Fibroblast of mammary gland (primary cell): ENCODE results near the gene SREBF1.
A peak's percentile ranks its signal among the peaks of the same experiment; 100 is the strongest.
"Not testable (repeated sequence)": the region's sequence is repeated elsewhere in the genome, so short reads cannot be mapped to it uniquely, and the experiment has no call there.

Experiments
- DNase-seq: peaks from one replicate; pipeline ENCODE4 v3.0.0-alpha.2; 2010; ENCODE audit warnings: low read depth
- H3K4me3 ChIP-seq: 2 replicates; pipeline ENCODE4 v1.5.1; 2011; ENCODE audit warnings: low read depth, mild to moderate bottlenecking, low read length, moderate library complexity; ENCODE audit not compliant: control insufficient read depth
- CTCF ChIP-seq: conservative IDR thresholded peaks from 2 replicates; pipeline ENCODE4 v1.5.1; 2011; ENCODE audit warnings: low read depth, low read length, inconsistent platforms; ENCODE audit not compliant: control insufficient read depth, insufficient read depth

SREBF1 gene

GRCh38 chr17:17808706-17809432 lies 27.9 kb downstream of the SREBF1 start:
- peak; percentile 63 for DNase-seq
- no peak overlapping the region for H3K4me3 ChIP-seq
- no peak for TF ChIP-seq CTCF

- DNase-seq, H3K4me3 ChIP-seq: not testable (repeated sequence)
Measured at GRCh38 chr17:17808200-17808599, 28.6 kb downstream of the SREBF1 start.

GRCh38 chr17:17807440-17807839 lies 29.3 kb downstream of the SREBF1 start:
- no peak for TF ChIP-seq CTCF
- DNase-seq: no peak
- no peak overlapping the region for H3K4me3 ChIP-seq

GRCh38 chr17:17806611-17807274 lies 30.0 kb downstream of the SREBF1 start:
- no peak for TF ChIP-seq CTCF
- H3K4me3 ChIP-seq: no peak overlapping the region
- DNase-seq: no peak

GRCh38 chr17:17806035-17806434 lies 30.8 kb downstream of the SREBF1 start:
- no peak for TF ChIP-seq CTCF
- no peak for DNase-seq

GRCh38 chr17:17805575-17805974 lies 31.2 kb downstream of the SREBF1 start:
- TF ChIP-seq CTCF: no peak
- no peak overlapping the region for H3K4me3 ChIP-seq
- DNase-seq: no peak

More at GRCh38 chr17:17806035-17806434, 30.8 kb downstream of the SREBF1 start:
- no peak overlapping the region for H3K4me3 ChIP-seq

GRCh38 chr17:17804007-17804406 lies 32.8 kb downstream of the SREBF1 start:
- no peak overlapping the region for H3K4me3 ChIP-seq
- TF ChIP-seq CTCF: no peak

More at GRCh38 chr17:17804007-17804406, 32.8 kb downstream of the SREBF1 start:
- DNase-seq: no peak
